Dendritic cell treated with granulocyte-macrophage colony-stimulating factor and Interleukin-4, amounts not matched to agents 40 ng/mL and 50 ng/mL, for 4 days (primary cell): ENCODE measurements around the gene PADI6.
"Not testable (repeated sequence)": the region's sequence is repeated elsewhere in the genome, so short reads cannot be mapped to it uniquely, and the experiment has no call there.

Experiments
- H3K27ac Mint-ChIP-seq: one replicate; pipeline ENCODE4 v1.8.0; 2022; ENCODE audit warnings: mild to moderate bottlenecking, mixed read lengths
- H3K27me3 Mint-ChIP-seq: one replicate; pipeline ENCODE4 v1.8.0; 2022; ENCODE audit warnings: mild to moderate bottlenecking, mixed read lengths
- H3K36me3 Mint-ChIP-seq: one replicate; pipeline ENCODE4 v1.8.0; 2022; ENCODE audit warnings: low read depth, mixed read lengths
- H3K4me1 Mint-ChIP-seq: one replicate; pipeline ENCODE4 v1.8.0; 2022; ENCODE audit warnings: low read depth, mixed read lengths
- H3K4me3 Mint-ChIP-seq: one replicate; pipeline ENCODE4 v1.8.0; 2022; ENCODE audit warnings: mild to moderate bottlenecking, moderate library complexity, mixed read lengths
- H3K9me3 Mint-ChIP-seq: one replicate; pipeline ENCODE4 v1.8.0; 2022; ENCODE audit warnings: mixed read lengths
- intact Hi-C: fragments of 100-400 bp; cut with micrococcal nuclease; formaldehyde crosslinking; loops from one replicate; pipeline ENCODE4 v1.15.0; 2022

The PADI6 gene

DNA sequence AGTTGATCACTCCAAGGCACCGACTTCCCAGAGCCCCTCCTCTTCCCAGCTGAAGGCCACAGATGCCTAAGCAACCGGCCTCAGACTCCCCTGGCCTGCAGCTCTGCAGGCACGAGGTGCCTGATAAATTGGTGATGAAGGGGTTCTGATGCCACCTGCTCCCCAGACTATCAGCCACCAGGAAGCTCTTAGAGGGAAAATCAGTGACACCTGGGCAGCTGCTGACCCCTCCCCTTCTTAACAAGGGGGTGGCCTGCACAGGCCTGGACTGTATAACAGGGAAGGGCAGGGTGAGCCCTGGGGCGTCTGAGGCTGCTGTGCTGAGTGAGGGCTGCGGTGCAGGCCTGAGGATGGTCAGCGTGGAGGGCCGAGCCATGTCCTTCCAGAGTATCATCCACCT, at the start of gene PADI6:
Gene PADI6, plus strand, starts transcription at position 301 of the 400 bp plus-strand sequence. Its CDS starts 50 bp downstream, at position 351.
- intact Hi-C loops: no loop called here
- H3K4me1 Mint-ChIP-seq: no peaks in the 10 kb centered on the region
- no peaks in the 10 kb centered on the region for H3K36me3 Mint-ChIP-seq
- peaks cover 7% of the 10 kb centered on the region for H3K27me3 Mint-ChIP-seq
- no peak within 1 kb of the TSS for H3K27ac Mint-ChIP-seq
- H3K9me3 Mint-ChIP-seq: no peaks in the 10 kb centered on the region
- no peak within 1 kb of the TSS for H3K4me3 Mint-ChIP-seq

DNA sequence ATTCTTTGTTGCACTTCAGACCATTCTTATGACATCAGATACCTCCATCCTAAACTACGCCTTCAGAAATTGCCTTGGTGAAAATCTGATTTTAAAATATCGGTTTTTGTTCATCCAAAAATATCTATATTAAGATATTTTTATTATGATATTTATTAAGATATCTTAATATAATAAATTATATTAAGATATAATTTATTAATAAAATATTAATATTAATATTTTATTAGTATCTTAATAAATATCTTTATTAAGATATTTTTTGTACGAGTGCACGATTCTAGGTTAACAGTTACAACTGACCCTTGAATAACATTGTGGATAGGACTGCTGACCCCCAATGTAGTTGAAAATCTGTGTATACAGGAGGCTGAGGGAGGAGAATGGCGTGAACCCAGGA, 43.1 kb upstream of the PADI6 start:
- Mint-ChIP-seq H3K36me3 (peaks cover 20% of the 10 kb centered on the region), H3K27ac (no peak overlapping the region), H3K4me1 (peaks cover 13% of the 10 kb centered on the region), H3K4me3 (no peak overlapping the region), H3K27me3 (no peaks in the 10 kb centered on the region), H3K9me3 (no peaks in the 10 kb centered on the region)
- intact Hi-C loops: no loop called here

DNA sequence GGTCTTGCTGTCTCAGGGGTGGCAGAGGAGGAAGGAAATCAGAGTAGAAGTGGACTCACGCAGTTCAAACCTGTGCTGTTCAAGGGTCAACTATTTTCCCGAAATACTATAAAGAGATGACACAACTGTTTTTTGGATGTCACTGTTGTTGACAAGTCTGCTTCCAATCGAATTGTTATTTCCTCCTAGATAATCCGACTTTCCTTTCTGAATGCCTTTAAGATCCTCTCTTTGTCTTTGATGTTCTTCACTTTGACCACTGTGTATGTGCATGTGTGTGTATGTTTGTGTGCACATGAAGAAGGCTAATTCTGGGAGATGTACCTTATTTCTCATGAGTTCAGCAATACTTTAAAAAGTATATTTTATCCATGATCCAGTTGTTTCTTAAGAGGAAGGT, 42.4 kb upstream of the PADI6 start:
- Mint-ChIP-seq H3K27ac (no peak overlapping the region), H3K27me3 (no peaks in the 10 kb centered on the region), H3K4me1 (peaks cover 13% of the 10 kb centered on the region), H3K36me3 (peaks cover 20% of the 10 kb centered on the region), H3K4me3 (no peak overlapping the region), H3K9me3 (no peaks in the 10 kb centered on the region)
- intact Hi-C loops: no loop called here

DNA sequence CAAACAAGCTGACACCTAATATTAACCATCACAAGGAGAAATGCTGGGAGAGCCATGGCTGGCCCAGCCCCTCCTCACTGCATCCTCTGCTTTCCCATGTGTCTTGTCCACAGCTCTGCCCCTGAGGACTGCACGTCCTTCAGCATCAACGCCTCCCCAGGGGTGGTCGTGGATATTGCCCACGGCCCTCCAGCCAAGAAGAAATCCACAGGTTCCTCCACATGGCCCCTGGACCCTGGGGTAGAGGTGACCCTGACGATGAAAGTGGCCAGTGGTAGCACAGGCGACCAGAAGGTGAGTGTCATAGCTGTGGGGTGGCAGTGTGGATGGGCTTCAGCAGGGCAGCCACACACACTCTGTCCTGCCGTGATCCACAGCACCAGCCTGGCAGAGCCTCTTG, 41.1 kb upstream of the PADI6 start:
- Mint-ChIP-seq H3K4me1 (peaks cover 7% of the 10 kb centered on the region), H3K36me3 (peaks cover 20% of the 10 kb centered on the region), H3K27ac (no peak overlapping the region), H3K27me3 (no peaks in the 10 kb centered on the region), H3K4me3 (no peak overlapping the region), H3K9me3 (no peaks in the 10 kb centered on the region)
- intact Hi-C loops: no loop called here

DNA sequence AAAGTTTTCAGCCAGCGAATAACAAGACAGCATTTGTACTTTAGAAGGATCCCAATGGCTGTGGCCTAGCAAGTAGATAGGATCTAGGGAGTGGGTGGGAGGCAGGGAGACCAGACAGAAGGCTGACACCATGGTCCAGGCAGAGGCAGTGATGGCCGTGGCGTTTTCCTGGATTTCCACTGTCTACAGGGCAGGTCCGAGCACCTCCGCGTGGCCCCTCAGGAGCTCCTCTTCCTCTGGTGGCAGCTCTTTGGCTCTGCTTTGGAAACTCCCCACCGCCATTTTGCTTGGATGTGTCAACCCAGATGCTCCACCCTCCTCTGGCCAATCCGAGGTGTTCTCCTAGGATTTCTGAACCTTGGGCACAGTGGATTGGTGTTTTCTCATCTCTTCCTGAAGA, 38.9 kb upstream of the PADI6 start:
- intact Hi-C loops: no loop called here
- Mint-ChIP-seq H3K27me3 (no peaks in the 10 kb centered on the region), H3K9me3 (no peaks in the 10 kb centered on the region), H3K4me3 (no peak overlapping the region), H3K4me1 (peaks cover 7% of the 10 kb centered on the region), H3K36me3 (peaks cover 20% of the 10 kb centered on the region), H3K27ac (no peak overlapping the region)

DNA sequence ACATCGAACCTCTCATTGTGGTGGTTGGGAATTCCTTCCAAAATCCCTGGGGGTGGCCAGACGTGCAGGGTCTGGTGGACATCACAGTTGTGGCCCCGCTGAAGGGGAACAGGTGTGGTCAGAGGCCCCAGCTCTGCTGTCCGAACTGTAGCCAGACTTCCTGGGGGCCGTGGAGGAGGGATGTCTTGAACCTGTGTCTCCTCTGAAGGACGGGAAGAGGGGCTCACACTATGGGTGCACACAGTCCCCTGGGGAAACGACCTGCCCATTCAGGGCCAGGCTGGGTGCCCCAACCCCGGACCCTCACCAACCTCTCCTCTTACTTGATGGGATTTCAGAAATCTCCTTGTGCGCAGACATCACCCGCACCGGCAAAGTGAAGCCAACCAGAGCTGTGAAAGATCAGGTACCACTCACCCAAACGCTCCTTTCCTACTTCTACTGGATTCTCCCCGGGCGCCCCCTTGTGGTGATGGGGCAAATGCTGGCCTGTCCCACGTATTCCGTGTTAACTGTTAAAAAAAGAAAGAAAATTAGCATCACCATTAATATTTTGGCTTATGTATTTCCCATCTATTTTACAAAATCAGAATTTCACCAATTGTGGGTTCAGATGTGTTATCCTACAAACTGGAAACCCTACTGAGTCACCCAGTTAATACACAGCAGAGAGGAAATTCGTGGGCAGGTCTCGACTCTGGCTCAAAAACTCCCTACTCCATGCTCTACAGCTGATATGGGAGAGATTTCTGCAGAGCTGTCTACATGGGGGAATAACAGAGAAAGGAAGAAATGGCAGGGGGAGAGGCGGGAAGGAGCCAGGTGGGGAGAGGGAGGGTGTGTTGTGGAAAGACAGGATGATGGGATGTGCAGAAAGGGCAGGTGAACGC, 35.9 kb upstream of the PADI6 start:
- no peaks in the 10 kb centered on the region for H3K27me3 Mint-ChIP-seq
- intact Hi-C loops: loop anchor here (1.0 kb wide), 2 partner anchors 211 to 276 kb away; no protein-coding TSS in a partner anchor
- no peak overlapping the region for H3K27ac Mint-ChIP-seq
- no peaks in the 10 kb centered on the region for H3K4me1 Mint-ChIP-seq
- H3K9me3 Mint-ChIP-seq: no peaks in the 10 kb centered on the region
- peaks cover 33% of the 10 kb centered on the region for H3K36me3 Mint-ChIP-seq
- no peak overlapping the region for H3K4me3 Mint-ChIP-seq

DNA sequence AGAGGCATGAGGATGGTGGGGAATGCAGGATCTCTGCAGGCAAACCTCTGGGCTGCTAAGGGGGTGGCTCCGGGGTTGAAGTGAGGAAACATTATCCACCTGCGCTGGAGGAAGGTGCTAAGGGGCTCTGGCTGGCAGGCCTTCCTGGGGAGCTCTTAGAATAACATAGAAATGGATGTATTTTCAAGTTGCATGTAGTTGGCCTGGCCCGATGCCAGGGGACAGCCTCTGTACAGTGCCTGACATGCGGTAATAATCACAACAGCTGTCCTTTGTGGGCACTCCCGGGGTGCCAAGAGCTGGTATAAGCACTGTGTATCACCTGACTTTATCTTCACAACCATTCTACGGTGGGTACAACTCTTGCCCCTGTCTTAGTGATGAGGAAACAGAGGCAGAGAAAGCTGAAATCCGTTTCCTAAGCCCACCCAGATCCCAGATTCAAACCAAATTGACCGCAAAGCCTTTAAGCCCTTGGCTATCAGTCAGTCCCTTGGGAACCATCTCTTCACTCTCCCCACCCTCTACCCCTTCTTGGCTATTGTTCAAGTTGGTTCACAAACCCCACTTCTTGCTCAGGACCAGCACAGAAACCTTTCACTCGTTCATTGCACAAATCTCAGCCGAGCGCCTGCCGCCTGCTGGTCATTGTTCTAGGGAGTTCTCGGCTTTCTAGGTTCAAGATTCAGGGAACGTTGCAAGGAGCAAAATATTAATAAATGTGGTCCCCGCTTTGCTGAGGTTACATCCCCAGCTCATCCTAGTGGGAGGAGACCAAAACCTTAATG, 33.1 kb upstream of the PADI6 start:
- Mint-ChIP-seq H3K9me3 (no peaks in the 10 kb centered on the region), H3K27me3 (no peaks in the 10 kb centered on the region), H3K4me1 (no peaks in the 10 kb centered on the region), H3K36me3 (peaks cover 40% of the 10 kb centered on the region), H3K27ac (no peak overlapping the region), H3K4me3 (no peak overlapping the region)
- intact Hi-C loops: no loop called here

DNA sequence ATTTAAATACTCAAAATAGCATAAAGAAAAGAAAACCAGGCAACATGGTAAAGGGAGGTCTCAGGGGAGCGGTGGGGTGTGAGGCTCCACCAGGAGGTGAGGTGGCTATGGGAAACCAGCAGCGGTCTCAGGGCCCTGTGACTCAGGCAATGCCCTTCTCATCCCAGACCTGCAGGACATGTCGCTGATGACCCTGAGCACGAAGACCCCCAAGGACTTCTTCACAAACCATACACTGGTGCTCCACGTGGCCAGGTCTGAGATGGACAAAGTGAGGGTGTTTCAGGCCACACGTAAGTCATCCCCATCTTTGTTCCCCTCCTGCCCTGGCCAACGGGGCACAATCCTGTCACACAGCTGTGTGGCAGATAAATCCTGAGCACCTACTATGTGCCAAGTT, 32.5 kb upstream of the PADI6 start:
- H3K36me3 Mint-ChIP-seq: peaks cover 43% of the 10 kb centered on the region
- no peaks in the 10 kb centered on the region for H3K9me3 Mint-ChIP-seq
- no peaks in the 10 kb centered on the region for H3K27me3 Mint-ChIP-seq
- no peak overlapping the region for H3K4me3 Mint-ChIP-seq
- no peak overlapping the region for H3K27ac Mint-ChIP-seq
- no peaks in the 10 kb centered on the region for H3K4me1 Mint-ChIP-seq
- intact Hi-C loops: no loop called here

DNA sequence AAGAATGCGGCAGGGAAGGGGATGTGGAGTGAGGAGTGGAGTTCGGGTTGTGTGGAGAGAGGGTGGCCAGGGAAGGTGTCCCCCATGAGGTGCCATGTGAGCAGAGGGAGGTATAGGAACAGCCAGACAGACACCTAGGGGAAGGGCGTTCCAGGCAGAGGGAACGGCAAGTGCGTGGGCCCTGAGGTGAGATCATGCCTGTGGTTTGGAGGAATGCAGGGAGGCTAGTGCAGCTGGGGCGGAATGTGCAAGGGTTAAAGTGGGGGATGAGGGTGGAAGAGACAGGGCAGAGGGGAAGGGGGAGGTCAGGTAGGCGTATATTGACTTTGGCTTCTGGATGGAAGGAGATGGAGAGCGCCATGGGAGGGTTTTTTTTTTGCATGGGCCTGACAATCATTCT, 31.6 kb upstream of the PADI6 start:
- H3K27ac Mint-ChIP-seq: no peak overlapping the region
- no peaks in the 10 kb centered on the region for H3K27me3 Mint-ChIP-seq
- intact Hi-C loops: loop anchor here (10.0 kb wide), 1 partner anchor 64 kb away; no protein-coding TSS in a partner anchor
- H3K4me3 Mint-ChIP-seq: no peak overlapping the region
- H3K9me3 Mint-ChIP-seq: no peaks in the 10 kb centered on the region
- H3K4me1 Mint-ChIP-seq: no peaks in the 10 kb centered on the region
- H3K36me3 Mint-ChIP-seq: peaks cover 44% of the 10 kb centered on the region

DNA sequence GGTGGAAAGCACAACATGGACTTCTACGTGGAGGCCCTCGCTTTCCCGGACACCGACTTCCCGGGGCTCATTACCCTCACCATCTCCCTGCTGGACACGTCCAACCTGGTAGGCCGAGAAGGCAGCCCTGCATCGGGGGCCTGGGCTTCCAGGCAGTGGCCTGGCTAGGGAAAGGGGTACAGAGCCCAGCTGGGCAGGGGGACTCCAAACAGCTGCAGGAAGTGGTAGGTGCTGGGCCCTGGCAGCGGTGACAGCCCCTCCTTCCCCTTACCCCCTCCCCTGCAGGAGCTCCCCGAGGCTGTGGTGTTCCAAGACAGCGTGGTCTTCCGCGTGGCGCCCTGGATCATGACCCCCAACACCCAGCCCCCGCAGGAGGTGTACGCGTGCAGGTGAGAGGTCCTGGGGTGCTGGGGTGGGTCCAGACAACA, 30.0 kb upstream of the PADI6 start:
- H3K36me3 Mint-ChIP-seq: peaks cover 58% of the 10 kb centered on the region
- no peak overlapping the region for H3K4me3 Mint-ChIP-seq
- no peak overlapping the region for H3K27ac Mint-ChIP-seq
- no peaks in the 10 kb centered on the region for H3K9me3 Mint-ChIP-seq
- no peaks in the 10 kb centered on the region for H3K4me1 Mint-ChIP-seq
- intact Hi-C loops: loop anchor here (10.0 kb wide), 1 partner anchor 63 kb away; no protein-coding TSS in a partner anchor
- H3K27me3 Mint-ChIP-seq: no peaks in the 10 kb centered on the region

DNA sequence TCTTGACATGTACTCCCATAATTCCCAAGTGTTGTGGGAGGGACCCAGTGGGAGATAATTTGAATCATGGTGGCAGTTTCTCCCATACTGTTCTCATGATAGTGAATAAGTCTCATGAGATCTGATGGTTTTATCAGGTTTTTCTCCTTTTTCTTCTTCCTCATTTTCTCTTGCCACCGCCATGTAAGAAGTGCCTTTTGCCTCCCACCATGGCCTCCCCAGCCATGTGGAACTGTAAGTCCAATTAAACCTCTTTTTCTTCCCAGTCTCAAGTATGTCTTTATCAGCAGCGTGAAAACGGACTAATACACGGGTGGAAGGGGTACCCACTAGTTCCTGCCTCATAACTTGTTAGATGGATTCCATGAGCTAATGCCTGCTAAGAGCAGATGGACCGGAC, 26.5 kb upstream of the PADI6 start:
- H3K4me1 Mint-ChIP-seq, H3K9me3 Mint-ChIP-seq, H3K27me3 Mint-ChIP-seq, H3K27ac Mint-ChIP-seq, H3K4me3 Mint-ChIP-seq: not testable (repeated sequence)
- intact Hi-C loops: loop anchor here (10.0 kb wide), 1 partner anchor 59 kb away; no protein-coding TSS in a partner anchor
- H3K36me3 Mint-ChIP-seq: peaks cover 41% of the 10 kb centered on the region

DNA sequence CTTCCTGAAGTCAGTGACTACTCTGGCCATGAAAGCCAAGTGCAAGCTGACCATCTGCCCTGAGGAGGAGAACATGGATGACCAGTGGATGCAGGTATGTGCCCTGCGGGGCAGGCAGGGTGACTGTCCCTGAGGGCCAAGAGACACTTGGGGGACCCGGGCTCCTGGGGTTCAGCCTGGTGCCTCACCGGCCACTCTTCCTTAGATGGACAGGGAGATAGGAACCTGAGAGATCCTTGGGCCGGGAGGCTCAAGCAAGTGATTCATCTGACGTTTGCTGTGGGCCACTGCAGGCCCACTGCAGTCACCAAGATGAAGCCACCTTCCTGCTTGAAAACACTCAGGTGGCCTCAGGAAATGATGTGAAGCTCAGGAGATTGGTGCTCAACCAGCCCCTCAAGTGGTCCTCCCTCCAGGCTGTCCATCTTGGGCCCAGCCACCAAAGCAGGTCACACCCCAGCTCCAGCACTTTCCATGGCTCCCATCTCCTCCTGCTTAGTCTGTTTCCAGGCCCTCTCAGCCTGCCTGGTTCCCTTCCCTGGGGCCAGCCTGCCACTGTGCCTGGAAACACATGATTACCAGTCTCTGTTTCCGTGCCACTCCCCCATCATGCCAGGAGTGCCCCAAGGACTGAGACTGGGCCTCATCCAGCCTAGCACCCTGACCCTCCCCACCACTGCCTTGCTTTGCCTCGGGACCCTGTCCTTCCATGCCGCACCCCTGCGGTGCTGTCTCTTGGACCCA, 25.8 kb upstream of the PADI6 start:
- Mint-ChIP-seq H3K4me3 (no peak overlapping the region), H3K36me3 (peaks cover 39% of the 10 kb centered on the region), H3K27ac (no peak overlapping the region), H3K9me3 (no peaks in the 10 kb centered on the region), H3K27me3 (no peaks in the 10 kb centered on the region), H3K4me1 (no peaks in the 10 kb centered on the region)
- intact Hi-C loops: loop anchor here (10.0 kb wide), 1 partner anchor 59 kb away; no protein-coding TSS in a partner anchor

DNA sequence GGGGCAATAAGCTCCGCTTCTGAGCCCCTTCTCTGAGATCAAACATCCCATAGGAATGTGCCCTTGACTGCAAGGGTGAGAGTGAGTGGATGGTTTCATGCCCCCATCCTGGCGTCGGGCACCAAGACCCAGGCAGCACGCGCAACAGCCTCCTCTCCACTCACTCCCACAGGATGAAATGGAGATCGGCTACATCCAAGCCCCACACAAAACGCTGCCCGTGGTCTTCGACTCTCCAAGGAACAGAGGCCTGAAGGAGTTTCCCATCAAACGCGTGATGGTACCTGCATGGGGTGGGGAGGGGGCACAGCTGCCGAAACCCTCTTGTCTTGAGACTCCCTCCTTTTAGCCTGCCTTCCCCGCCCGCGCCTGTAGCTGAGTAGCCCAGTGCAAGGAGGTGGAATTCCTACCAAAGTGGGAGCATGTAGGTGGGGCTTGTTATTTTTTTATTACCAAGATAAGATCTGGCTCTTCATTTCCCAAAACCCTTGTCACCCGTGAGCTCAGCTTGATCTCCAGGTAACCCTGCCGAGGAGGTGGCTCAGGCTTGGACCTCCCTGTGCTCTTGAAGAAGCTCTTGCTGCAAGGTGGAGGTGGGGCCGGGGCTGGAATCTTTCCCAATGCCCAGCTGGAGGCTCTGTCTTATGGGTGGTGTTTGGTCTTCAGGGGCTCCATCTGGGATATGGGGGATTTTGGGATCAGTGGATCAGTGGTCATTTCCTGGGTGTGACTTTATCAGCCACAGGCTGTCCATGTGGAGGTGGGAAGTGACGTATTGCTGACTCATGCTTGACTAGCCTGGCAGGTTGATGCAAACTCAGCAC, 24.0 kb upstream of the PADI6 start:
- intact Hi-C loops: loop anchor here (10.0 kb wide), 1 partner anchor 57 kb away; no protein-coding TSS in a partner anchor
- peaks cover 11% of the 10 kb centered on the region for H3K4me1 Mint-ChIP-seq
- no peak overlapping the region for H3K4me3 Mint-ChIP-seq
- H3K36me3 Mint-ChIP-seq: peaks cover 27% of the 10 kb centered on the region
- H3K9me3 Mint-ChIP-seq: no peaks in the 10 kb centered on the region
- no peak overlapping the region for H3K27ac Mint-ChIP-seq
- no peaks in the 10 kb centered on the region for H3K27me3 Mint-ChIP-seq
